GM11168 (cell line): ENCODE results near the gene MYB.
"Not testable (repeated sequence)": the region's sequence is repeated elsewhere in the genome, so short reads cannot be mapped to it uniquely, and the experiment has no call there.

Experiments
- in situ Hi-C: fragments of 300-500 bp; cut with MboI; formaldehyde crosslinking; loops from one replicate; pipeline ENCODE4 v1.12.0; 2022; ENCODE audit warnings: low sequenced_read_pairs; ENCODE audit not compliant: unreplicated experiment

MYB gene

DNA sequence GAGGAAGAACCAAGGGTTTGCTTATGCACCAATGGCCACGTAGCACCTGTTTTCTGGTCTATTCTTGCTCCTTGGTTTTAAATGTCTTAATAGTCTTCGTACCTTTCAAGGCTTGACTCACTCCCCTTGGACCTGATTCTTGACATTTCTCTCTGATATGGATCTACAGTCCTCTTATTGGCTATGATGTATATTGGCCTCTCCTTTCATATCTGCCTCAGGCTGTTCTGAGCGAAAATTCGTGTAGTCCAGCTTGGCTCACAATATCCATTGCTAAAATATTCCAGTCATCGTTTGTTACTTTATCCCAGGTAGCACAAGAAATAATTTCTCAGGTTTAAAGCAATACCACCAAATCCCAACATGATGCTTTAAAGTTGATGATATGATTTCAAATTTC, 59.6 kb downstream of the MYB start:
- in situ Hi-C loops = no loop called here

DNA sequence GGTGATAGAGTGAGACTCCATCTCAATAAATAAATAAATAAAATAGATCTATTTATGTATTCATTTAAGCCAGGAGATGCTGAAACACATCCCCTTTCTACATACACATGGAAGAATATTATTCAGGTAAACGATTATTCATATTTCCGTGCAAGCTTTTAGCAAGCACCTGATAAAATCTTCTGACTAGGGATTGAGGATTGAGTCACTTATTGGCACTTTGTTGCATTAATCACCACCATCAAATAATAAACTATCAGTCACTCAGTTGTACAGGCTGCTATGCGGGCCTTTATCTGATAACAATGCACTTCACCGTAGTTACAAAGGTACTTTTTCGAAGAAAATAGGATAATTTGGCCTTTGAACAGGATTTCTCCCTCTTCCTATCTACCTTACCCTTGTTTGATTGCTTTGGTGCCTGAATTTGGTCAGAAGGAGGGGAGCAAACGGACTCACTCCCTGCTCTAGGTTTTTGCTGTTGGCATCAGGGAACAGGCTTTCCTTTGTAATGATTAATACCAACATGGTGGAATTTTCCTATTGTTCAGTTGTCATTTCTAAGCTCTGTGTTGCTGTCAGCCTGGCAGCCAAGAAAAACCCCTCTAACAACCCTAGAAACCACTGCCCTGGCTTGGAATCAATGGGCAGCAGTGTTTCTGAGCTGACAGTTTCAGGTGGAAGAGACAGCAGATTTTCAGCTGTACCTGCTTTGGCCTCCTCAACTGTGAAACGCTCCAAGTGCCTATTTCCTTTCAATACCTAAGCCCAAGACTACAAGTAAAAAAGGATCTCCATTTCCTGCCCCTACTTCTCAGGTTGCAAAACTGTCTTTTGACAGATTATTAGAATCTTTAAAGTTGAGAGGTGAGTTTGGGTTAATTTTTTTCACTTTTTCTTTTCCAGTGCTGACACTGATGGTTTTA, 63.0 kb downstream of the MYB start:
- in situ Hi-C loops = no loop called here

DNA sequence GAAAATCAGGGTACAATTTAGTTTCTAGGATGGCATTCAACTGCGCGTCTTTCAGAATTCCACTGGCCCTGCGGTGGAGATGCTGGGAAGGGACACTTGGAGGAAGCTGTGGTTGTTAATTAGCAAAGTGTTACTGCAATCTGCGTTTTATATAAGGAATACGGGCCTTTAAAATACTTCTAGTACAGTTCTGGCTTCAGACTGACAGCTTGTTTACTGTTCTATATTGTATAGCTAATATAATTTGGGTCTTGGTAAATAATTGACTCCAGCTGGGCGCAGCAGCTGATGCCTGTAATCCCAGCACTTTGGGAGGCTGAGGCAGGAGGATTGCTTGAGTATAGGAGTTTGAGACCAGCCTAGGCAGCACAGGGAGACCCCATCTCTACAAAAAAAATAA, 63.7 kb downstream of the MYB start:
- in situ Hi-C loops = no loop called here

DNA sequence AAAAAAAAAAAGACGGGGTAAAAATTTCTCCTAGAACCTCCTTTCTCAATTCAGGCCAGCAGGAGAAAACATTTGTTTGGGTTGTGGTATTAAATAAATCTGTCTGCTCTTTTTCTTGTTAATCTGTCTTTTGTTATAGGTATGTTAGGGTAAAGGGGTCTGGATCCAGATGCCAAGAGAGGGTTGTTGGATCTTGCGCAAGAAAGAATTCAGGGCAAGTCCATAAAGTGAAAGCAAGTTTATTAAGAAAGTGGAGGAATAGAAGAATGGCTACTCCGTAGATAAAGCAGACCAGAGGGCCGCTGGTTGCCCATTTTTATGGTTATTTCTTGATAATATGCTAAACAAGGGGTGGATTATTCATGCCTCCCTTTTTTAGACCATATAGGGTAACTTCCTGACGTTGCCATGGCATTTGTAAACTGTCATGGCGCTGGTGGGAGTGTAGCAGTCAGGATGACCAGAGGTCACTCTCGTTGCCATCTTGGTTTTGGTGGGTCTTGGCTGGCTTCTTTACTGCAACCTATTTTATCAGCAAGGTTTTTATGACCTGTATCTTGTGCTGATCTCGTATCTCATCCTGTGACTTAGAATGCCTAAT, 65.4 kb downstream of the MYB start:
- in situ Hi-C loops = not testable (repeated sequence)

DNA sequence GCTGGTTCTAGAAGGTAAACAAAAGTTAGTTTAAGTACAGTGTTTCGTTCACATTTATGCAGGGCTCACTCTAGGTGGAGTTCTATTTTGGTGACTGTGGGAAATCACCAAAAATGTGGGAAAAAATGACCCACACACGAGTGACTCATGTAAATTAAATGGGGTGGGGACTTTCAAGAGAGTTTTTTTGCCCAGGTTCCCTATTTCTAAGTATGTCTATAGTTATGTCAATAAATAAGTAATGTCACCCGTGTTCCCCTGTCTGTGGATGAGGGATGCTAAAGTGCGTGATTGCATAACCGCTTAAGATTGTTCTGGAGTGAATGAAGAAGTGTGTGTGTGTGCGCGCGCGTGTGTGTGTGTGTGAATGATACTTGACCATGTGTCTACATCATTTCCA, 69.1 kb downstream of the MYB start:
- in situ Hi-C loops = no loop called here

DNA sequence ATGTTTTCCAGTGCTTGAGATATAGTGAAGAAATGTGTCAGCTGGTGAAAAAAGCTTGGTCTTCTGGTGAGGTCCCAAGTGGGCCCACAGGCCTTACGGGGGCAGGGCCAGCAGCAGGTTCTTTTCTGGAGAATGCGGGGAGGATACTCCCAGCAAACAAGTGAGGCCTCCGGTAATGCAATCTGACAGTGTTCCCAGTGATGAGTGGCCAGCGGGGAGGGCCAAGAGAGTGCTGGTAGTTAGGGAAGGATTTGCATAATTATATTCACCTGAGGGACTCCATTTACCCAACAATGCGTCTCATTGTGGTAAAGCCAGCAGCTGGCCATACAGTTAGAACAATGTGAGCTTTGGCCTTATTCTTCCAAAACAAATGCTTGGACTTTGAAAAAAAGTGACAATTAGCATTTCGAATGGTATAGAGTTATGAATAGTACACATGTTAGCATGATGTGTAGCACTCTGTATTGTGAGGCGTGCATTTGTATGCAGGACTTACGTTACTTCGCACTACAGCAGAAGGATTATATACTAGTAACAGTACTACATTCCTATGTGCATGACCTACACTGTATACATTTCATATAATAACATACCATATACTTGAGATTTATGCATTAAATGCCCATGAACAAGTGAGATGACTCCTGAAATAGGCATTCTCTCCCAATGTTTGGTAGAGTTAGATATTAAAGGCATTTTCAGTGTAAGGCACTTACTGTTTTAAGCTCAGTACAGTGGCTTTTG, 69.8 kb downstream of the MYB start:
- in situ Hi-C loops = no loop called here

DNA sequence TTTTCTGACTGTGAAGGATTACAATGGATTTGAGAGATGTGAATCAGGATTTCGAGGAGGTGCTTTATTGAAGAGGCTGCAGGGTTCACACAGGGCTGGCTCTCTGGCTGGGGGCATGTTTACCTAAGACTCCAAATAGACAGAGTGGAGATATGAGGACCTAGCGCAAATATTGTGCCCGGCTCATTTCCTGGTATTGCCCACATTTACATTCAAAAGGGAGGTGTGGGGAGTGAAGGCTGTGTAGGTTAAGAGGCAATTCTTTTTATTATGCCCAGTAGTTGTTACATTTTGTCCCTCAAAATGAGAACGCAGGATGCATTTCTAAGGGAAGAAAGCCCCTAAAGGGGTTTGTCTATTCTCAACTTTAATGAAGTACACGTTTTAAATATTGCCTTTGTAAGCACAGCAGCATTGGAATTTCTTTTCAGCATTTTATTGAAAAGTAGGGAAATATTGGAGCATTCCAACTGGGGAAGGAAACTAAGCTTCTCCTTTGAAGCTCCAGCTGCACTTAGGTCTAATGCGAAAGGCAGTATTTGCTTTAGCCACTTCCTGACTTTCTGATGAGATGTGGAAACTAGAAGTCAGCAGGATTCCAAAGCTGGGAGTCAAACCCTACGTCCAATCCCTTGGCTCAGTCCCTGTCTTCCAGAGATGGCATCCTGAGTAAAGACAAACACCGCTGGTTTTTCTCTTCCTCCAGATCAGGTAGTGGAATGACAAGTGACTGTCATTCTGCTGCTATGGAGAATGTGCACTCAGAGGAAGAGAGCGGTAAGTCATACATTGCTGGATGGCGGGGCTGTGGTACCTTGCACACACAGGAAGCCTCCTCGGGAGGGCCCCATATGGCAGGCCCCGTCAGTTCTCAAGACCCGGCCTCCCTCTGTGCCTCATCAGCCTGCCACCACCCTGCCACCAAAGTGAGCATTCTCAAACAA, 70.7 kb downstream of the MYB start:
- in situ Hi-C loops = no loop called here

DNA sequence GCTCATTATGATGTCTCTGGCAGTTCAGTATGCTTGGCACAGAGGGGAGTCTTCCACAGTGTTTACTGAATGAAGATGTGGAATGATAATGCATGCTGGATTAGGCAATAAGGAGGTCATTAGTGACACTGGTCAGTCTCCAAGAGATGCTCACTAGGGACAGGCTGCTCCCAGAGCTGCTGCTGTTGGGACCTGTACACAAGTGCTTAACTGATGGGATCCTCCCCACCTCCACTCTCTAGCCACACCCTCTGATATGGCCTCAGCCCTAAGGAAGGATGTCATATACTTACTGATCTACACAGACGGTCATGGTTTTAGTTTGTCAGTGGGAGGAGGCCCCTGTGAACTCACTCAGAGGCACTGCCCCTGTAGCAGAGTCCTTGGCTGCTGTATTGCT, 73.4 kb downstream of the MYB start:
- in situ Hi-C loops = no loop called here

DNA sequence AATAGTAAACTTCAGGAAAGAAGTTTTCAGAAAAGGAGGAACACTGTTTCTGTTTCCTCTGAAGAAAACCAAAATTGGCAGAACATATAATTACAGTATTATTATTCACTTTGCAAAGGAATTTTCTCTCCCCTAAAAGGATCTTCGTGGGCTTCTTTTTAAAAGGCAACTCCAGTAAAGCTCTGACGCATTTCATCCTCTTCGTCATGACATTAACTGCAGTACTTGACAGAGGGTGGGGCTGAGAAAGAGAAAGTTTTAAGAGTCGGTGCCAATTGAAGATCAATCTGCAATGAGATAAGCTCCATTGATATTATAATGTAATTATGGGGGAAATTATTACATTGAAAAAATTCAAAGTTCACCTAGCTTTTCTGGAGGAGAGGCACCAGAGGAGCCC, 75.8 kb downstream of the MYB start:
- in situ Hi-C loops = no loop called here

DNA sequence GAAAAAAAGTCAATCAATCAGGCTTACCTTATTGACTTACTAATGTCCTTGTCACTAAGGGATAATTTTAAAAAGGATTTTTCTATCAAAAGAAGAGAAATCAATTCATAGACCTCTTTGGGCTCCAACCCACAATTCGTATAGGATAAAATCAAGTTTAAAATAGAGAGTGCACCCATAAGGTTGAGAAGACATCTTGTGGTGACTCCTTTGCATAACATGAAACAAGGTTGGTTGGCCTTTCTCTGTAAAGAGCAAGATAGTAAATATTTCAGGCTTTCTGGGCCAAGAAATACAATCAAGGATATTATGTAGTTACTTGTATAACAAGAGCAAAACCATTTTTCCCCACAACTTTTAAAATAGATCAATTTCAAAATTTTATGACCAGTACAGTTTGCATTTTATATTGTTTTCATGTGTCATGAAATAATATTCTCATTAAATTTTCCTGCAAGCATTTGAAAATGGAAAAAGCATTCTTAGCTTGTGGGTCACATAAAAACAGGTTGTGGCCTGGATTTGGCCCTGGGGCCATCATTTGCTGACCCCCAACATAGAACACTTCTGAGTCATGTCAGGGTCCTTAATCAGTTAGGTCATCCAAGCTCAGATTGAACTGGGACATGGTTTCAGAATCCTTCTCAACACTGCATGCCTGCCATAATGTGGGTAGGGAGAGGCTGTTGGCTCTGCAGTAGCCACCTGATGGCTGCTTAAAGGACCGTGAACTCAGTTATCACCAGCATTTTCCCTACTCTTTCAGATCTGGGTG, 76.7 kb downstream of the MYB start:
- in situ Hi-C loops = no loop called here

DNA sequence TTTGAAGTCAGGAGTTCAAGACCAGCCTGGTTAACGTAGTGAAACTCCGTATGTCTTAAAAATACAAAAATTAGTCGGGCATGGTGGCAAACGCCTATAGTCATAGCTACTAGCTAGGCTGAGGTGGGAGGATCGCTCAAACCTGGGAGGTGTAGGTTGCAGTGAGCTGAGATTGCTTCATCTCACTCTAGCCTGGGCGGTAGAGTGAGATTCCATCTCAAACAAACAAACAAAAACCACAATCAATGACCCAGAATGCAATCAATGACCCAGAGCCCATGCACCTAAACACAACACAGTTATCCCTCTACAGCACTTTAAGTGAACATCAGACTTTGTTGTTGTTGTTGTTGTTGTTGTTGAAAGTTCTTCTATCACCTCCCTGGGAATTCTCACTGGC, 77.9 kb downstream of the MYB start:
- in situ Hi-C loops = no loop called here

DNA sequence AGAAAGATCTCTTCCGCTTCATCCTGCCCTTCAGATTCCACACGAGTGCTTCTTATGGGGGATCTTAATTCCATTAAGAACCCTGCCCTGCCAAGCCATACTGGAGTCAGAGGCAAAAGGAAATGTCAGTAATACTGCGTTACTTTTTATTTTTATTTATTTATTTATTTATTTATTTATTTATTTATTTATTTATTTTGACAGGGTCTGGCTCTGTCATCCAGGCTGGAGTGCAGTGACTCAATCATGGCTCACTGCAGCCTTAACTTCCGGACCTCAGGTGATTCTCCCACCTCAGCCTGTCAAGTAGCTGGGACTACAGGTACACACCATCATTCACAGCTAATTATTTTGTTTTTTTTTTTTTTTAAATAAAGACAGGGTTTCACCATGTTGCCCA, 79.5 kb downstream of the MYB start:
- in situ Hi-C loops = no loop called here

DNA sequence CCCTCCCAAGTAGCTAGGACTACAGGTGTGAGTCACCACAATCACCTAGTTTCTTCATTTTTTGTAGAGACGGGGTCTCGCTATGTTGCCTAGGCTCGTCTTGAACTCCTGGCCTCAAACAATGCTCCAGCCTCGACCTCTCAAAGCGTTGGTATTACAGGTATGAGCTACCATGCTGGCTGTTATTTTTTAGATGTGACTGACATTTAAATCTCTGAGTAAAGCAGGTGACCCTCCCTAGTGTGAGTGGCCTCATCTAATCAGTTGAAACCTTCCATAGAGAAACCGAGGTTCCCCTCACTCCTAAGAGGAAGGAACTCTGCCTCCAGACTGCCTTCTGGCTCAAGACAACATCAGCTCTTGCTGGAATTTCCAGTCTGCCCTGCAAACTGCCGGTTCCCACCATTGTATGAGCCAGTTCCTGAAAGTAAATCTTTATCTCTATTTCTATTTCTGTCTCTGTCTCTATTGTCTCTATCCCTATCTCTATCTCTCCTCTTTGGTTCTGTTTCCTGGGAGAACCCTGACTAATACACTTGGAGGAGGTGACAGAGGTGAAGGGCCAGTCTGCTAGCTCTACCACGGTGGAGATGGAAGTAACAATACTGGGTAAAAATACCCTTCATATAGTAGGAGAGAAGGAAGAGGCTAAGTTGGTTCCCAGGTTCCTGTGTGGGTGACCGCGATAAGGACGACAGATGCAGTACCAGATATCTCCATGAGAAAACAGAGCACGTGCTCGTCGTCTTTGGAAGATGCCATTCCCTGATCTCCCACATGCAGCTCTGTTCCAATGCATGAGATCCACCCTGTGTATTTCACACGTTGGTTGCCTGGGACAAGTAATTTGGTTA, 81.0 kb downstream of the MYB start:
- in situ Hi-C loops = no loop called here

DNA sequence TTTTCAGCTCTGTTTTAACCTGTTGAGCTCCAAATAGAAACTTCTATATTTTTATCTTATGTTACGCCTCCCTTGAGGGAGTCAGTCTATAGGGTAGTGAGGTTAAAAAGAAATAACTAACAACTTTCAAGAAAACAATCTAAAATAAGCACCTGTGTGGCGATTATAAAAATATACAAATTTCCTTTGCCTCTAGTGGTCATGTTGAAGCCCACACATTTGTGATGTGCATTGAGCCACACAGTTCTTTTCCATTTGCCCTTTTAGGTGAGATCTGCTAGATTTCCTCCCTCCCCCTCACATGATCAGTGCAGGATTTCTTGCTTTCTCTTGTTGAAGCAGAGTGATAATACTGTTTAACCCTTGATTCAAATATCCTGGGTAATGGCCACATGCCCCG, 84.2 kb downstream of the MYB start:
- in situ Hi-C loops = no loop called here

DNA sequence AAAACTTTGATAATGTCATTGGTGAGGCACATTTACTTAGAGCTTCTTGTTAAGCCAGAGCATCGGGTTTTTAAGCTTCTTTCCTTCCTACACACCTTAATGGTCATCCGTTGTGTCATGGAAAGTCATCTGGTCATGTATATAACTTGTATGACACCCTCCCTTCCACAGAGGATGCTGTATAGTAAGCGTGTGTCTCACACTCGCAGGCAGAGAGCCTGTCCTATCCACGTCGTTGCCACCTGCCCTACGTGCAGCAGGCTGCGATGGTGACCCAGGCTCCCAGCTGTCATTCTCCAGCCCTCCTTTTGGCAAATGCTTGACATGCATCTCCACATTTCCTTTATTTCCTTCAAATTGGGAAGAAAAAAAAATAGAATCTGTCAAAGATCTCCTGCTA, 85.6 kb downstream of the MYB start:
- in situ Hi-C loops = no loop called here

DNA sequence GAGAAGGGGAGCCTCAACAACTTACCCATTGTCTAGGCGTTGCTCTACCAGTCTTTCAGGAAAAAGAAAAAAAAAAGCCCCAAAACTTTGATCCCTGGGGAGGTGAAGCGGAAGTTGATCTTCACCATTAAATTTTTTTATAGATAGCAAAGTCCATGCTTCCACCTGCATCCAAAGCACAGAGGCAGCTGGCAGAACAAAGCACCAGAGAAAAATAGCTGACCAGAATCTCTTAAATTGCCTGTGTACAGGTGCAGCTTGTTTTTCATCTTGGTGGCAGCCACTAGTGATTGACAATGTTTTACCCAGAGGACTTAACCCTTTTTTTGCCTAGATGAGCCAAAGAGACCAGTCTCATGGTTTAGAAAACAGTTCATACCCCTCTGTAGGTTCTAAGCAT, 86.0 kb downstream of the MYB start:
- in situ Hi-C loops = no loop called here

DNA sequence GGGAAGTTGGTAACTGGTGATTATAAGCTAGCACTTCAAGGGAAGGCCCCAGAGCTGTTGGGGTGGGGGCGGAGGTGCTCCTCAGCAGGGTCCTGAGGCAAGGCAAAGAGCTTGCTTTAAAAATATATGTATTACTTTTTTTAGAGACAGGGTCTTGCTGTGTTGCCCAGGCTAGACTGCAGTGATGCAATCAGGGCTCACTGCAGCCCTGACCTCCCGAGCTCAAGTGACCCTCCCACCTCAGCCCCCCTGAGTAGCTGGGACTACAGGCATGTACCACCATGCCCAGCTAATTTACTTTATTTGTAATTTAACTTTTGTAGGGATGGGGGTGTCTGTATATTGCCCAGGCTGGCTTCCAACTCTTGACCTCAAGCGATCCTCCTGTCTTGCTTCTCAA, 87.2 kb downstream of the MYB start:
- in situ Hi-C loops = no loop called here

DNA sequence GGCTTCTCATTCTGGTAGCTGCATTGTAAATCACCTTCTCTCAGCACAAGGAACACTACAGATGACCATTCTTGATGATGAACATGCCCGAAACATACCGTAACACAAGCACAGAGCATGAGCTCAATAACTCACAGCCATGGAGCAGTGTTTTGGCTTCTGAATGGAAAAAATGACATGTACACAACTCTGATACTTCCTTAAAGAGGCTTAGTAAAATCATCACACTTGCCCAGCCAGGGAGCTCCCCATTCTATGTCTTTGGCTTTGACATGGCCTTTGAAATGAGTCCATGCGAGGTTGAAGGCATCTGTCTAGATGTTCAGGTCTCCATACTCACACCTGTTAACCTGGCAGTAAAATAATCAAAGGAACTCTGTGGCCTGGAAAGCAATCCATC, 87.6 kb downstream of the MYB start:
- in situ Hi-C loops = no loop called here
